ENCODE results near the gene CKM.

DNA sequence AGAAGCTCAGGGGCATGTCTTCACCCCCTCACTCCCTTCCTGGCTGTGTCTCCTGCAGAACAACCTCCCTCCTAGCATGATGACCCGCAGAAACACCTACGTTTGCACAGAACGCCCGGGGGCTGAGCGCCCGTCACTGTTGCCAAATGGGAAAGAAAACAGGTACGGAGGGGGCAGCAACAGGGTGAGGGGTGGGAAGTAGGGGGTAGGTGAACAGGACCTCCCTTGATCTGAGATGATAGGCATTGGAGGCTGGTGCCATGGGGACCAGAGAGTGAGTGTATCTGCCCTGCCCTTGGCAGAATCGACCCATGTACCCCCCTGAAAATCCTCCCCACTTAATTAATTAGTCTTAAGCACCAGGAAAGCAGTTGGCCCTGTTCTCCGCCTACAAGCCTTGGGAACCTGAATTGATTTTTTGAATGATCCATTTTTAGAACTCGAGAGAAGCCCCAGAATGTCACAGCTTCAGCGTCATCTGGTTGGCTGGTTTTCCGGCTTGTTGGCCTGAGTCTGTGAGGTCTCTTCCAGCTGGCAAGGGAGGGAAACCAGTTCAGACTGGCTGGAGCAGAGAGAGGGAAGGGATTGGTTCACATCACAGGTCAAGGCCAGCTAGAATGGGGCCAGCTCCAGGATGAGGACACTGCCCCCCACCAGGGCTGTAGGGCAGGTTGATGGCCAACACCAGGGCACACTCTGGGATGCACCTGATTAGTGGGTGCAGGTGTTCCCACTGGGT, 28.2 kb downstream of the CKM start:
- TF ChIP-seq, protein P1, sequence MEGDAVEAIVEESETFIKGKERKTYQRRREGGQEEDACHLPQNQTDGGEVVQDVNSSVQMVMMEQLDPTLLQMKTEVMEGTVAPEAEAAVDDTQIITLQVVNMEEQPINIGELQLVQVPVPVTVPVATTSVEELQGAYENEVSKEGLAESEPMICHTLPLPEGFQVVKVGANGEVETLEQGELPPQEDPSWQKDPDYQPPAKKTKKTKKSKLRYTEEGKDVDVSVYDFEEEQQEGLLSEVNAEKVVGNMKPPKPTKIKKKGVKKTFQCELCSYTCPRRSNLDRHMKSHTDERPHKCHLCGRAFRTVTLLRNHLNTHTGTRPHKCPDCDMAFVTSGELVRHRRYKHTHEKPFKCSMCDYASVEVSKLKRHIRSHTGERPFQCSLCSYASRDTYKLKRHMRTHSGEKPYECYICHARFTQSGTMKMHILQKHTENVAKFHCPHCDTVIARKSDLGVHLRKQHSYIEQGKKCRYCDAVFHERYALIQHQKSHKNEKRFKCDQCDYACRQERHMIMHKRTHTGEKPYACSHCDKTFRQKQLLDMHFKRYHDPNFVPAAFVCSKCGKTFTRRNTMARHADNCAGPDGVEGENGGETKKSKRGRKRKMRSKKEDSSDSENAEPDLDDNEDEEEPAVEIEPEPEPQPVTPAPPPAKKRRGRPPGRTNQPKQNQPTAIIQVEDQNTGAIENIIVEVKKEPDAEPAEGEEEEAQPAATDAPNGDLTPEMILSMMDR (conservative IDR thresholded peaks at IDR 0.05), result no peak
- TF ChIP-seq ZFX (IDR thresholded peaks at IDR 0.05), result no peak

Measured in C4-2B (cell line).